Measurements from ENCODE around the gene MCM9. TPM values are rescaled to one million over a fixed set of nuclear protein-coding genes. Genes with fewer than 3 reads are reported as not detected.

Gene MCM9
- total and polyA plus RNA-seq, 2 donors (not counting 1 experiment from before 2014, with no cell fraction given): 14.0 to 54.5 TPM

DNA sequence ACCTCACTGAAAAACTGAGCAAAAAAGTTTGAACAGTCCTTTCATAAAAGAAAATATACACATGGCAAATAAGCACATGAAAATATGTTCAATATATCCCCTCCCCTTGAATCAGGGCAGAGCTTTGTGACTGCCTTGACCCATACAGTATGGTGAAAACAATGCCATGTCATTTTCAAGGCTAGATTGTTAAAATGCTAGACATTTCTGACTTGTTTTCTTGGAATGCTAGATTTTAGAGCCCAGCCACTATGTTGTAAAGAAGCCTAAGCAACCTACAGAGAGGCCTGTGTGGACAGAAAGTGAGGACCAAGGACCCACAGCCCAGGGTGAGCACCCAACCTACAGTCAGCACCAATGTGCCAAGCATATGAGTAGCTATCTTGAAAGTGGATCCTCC, 58.1 kb downstream of the MCM9 start:
- ChIA-PET POLR2A (no interaction called here), CTCF (interaction anchor here (1.3 kb wide), 1 partner anchor 12 kb away, joined by 3 read pairs; no protein-coding TSS in a partner anchor)
- Mint-ChIP-seq H3K27ac (no peak overlapping the region), H3K9me3 (ENCODE audit: insufficient read depth) (no peaks in the 10 kb centered on the region), H3K4me1 (peaks cover 47% of the 10 kb centered on the region), H3K27me3 (no peaks in the 10 kb centered on the region), H3K4me3 (no peak overlapping the region)
- Histone ChIP-seq H3K4me1 (ENCODE audit: control insufficient read depth in 2 of 2, insufficient read depth in 2 of 2, low read length in 2 of 2) (peaks cover 13 to 16% of the 10 kb centered on the region in 2 donors), H2AFZ (ENCODE audit: insufficient read depth, low read depth, low read length, poor library complexity, severe bottlenecking) (no peak overlapping the region), H3K4me2 (replicated peaks; ENCODE audit: low read depth, low read length, poor library complexity, severe bottlenecking) (no peak overlapping the region), H3K36me3 (replicated peaks in 1 of 2; ENCODE audit: control extremely low read depth in 1 of 2, control insufficient read depth in 1 of 2, extremely low read depth in 1 of 2, insufficient read depth in 2 of 2, low read length in 1 of 2) (peaks cover 0 to 3% of the 10 kb centered on the region in 2 experiments), H3K27ac (ENCODE audit: low read length in 2 of 2) (no peak overlapping the region), H3K27me3 (replicated peaks in 1 of 4; ENCODE audit: control extremely low read depth in 1 of 4, control insufficient read depth in 3 of 4, insufficient read depth in 4 of 4, low read length in 3 of 4) (no peaks in the 10 kb centered on the region), H3K4me3 (ENCODE audit: control extremely low read depth in 1 of 5, extremely low read depth in 1 of 5, insufficient read depth in 1 of 5, low read depth in 2 of 5, low read length in 4 of 5) (no peak overlapping the region), H4K20me1 (ENCODE audit: control insufficient read depth, insufficient read depth, low read length, poor library complexity, severe bottlenecking) (no peaks in the 10 kb centered on the region), H3K9ac (ENCODE audit: low read length) (no peak overlapping the region), H3K79me2 (ENCODE audit: control insufficient read depth, insufficient read depth, low read length) (peaks cover 90% of the 10 kb centered on the region), H3K9me3 (ENCODE audit: control extremely low read depth in 1 of 3, control insufficient read depth in 2 of 3, insufficient read depth in 1 of 3, low read length in 2 of 3) (no peaks in the 10 kb centered on the region)
- no peak for ATAC-seq (ENCODE audit: low read depth)
- intact Hi-C loops (cut with micrococcal nuclease): no loop called here
- no peak for DNase-seq
- TF ChIP-seq, protein P1, sequence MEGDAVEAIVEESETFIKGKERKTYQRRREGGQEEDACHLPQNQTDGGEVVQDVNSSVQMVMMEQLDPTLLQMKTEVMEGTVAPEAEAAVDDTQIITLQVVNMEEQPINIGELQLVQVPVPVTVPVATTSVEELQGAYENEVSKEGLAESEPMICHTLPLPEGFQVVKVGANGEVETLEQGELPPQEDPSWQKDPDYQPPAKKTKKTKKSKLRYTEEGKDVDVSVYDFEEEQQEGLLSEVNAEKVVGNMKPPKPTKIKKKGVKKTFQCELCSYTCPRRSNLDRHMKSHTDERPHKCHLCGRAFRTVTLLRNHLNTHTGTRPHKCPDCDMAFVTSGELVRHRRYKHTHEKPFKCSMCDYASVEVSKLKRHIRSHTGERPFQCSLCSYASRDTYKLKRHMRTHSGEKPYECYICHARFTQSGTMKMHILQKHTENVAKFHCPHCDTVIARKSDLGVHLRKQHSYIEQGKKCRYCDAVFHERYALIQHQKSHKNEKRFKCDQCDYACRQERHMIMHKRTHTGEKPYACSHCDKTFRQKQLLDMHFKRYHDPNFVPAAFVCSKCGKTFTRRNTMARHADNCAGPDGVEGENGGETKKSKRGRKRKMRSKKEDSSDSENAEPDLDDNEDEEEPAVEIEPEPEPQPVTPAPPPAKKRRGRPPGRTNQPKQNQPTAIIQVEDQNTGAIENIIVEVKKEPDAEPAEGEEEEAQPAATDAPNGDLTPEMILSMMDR (IDR thresholded peaks at IDR 0.05): no peak
- TF ChIP-seq EZH2 (IDR thresholded peaks at IDR 0.05; ENCODE audit: borderline replicate concordance, insufficient read depth, low read depth, low read length, poor library complexity, severe bottlenecking): no peak

DNA sequence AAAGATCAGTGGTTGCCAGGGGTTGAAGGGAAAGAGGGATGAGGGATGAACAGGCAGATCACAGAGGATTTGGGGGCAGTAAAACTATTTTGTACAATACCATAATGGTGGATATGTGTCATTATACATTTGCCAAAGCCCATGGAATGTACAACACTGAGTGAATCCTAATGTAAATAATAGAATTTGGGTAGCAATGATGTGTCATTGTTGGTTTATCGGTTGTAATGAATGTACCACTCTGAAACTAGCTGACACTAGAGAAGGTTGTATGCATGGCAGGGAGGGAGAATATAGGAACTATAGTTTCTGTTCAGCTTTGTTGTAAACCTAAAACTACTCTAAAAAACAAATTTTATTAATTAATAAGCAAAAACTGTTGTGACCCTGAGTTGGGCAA, 58.8 kb downstream of the MCM9 start:
- Mint-ChIP-seq H3K4me3 (no peak overlapping the region), H3K9me3 (ENCODE audit: insufficient read depth) (no peaks in the 10 kb centered on the region), H3K27me3 (no peaks in the 10 kb centered on the region), H3K4me1 (peaks cover 46% of the 10 kb centered on the region), H3K27ac (no peak overlapping the region)
- DNase-seq: no peak
- H3K9ac ChIP-seq (ENCODE audit: low read length): no peak overlapping the region
- H3K4me2 ChIP-seq (replicated peaks; ENCODE audit: low read depth, low read length, poor library complexity, severe bottlenecking): no peak overlapping the region
- H3K27me3 ChIP-seq (replicated peaks in 1 of 4; ENCODE audit: control extremely low read depth in 1 of 4, control insufficient read depth in 3 of 4, insufficient read depth in 4 of 4, low read length in 3 of 4): no peaks in the 10 kb centered on the region
- H3K9me3 ChIP-seq (ENCODE audit: control extremely low read depth in 1 of 3, control insufficient read depth in 2 of 3, insufficient read depth in 1 of 3, low read length in 2 of 3): no peaks in the 10 kb centered on the region
- peaks cover 8 to 10% of the 10 kb centered on the region in 2 donors for H3K4me1 ChIP-seq (ENCODE audit: control insufficient read depth in 2 of 2, insufficient read depth in 2 of 2, low read length in 2 of 2)
- H3K36me3 ChIP-seq (replicated peaks in 1 of 2; ENCODE audit: control extremely low read depth in 1 of 2, control insufficient read depth in 1 of 2, extremely low read depth in 1 of 2, insufficient read depth in 2 of 2, low read length in 1 of 2): peaks cover 0 to 3% of the 10 kb centered on the region in 2 experiments
- no peak for ATAC-seq (ENCODE audit: low read depth)
- H3K27ac ChIP-seq (ENCODE audit: low read length in 2 of 2): no peak overlapping the region
- CTCF ChIA-PET: interaction anchor here (1.3 kb wide), 1 partner anchor 11 kb away, joined by 3 read pairs; no protein-coding TSS in a partner anchor
- no peak overlapping the region for H3K4me3 ChIP-seq (ENCODE audit: control extremely low read depth in 1 of 5, extremely low read depth in 1 of 5, insufficient read depth in 1 of 5, low read depth in 2 of 5, low read length in 4 of 5)
- TF ChIP-seq EZH2 (IDR thresholded peaks at IDR 0.05; ENCODE audit: borderline replicate concordance, insufficient read depth, low read depth, low read length, poor library complexity, severe bottlenecking): no peak
- TF ChIP-seq, protein P1 (IDR thresholded peaks at IDR 0.05): no peak
- peaks cover 92% of the 10 kb centered on the region for H3K79me2 ChIP-seq (ENCODE audit: control insufficient read depth, insufficient read depth, low read length)
- WGBS (ENCODE audit: insufficient coverage): 100% methylated on average over 1 of the region's 1 CpG
- intact Hi-C loops (cut with micrococcal nuclease): no loop called here
- POLR2A ChIA-PET: no interaction called here
- no peaks in the 10 kb centered on the region for H4K20me1 ChIP-seq (ENCODE audit: control insufficient read depth, insufficient read depth, low read length, poor library complexity, severe bottlenecking)
- H2AFZ ChIP-seq (ENCODE audit: insufficient read depth, low read depth, low read length, poor library complexity, severe bottlenecking): no peak overlapping the region
